Testis (tissue), 2 donors: ENCODE measurements around the gene IFNA4.

Source experiments
- CTCF ChIP-seq, 3 experiments: fragments of 450-650 bp in 2 of 3; fragments of 200-600 bp in 1 of 3; sonication (generic) in 1 of 3; IDR thresholded peaks; one replicate each; pipeline ENCODE4 v1.5.1; 2016 to 2019; ENCODE audit warnings: antibody characterized with exemption in 3 of 3, mild to moderate bottlenecking in 2 of 3, moderate library complexity in 1 of 3
- POLR2A ChIP-seq: fragments of 450-650 bp; IDR thresholded peaks from one replicate; pipeline ENCODE4 v1.6.1; 2017; ENCODE audit warnings: antibody characterized with exemption, mild to moderate bottlenecking, moderate library complexity

GRCh38 chr9:21165516-21165915 is 21.9 kb downstream of the IFNA4 start:
- no peak for TF ChIP-seq CTCF (IDR thresholded peaks at IDR 0.05)
- no peak for TF ChIP-seq POLR2A
